Activated naive CD8-positive, alpha-beta T cell treated with anti-CD3 and anti-CD28 coated beads, Interleukin-2, amount 10 ng/mL, durations not matched to agents 7 days and 5 days (primary cell): Measurements from ENCODE around the gene EDARADD. TPM values are rescaled to one million over a fixed set of nuclear protein-coding genes. Genes with fewer than 3 reads are reported as not detected.

Source experiments
- ATAC-seq: fragments of 150-1000 bp; cut with Tn5 transposase; one replicate; pipeline ENCODE4 v1.10.0; 2021; ENCODE audit warnings: low read depth, moderate library complexity
- POLR2A ChIA-PET: fragments of 350-600 bp; sonication (Branson Sonifier 250); formaldehyde crosslinking; loops from one replicate; lab custom pipeline; 2021; ENCODE audit warnings: antibody characterized with exemption; lab: Charles Lee
- DNase-seq: peaks from one replicate; pipeline ENCODE4 v3.0.0; 2021
- H3K27ac Mint-ChIP-seq: one replicate; pipeline ENCODE4 v1.8.0; 2022; ENCODE audit warnings: mild to moderate bottlenecking, mixed read lengths
- H3K27me3 Mint-ChIP-seq: one replicate; pipeline ENCODE4 v1.8.0; 2022; ENCODE audit warnings: mild to moderate bottlenecking, moderate library complexity, mixed read lengths
- H3K36me3 Mint-ChIP-seq: one replicate; pipeline ENCODE4 v1.8.0; 2021; ENCODE audit warnings: mild to moderate bottlenecking, mixed read lengths
- H3K4me1 Mint-ChIP-seq: one replicate; pipeline ENCODE4 v1.8.0; 2021; ENCODE audit warnings: mixed read lengths
- H3K4me3 Mint-ChIP-seq: one replicate; pipeline ENCODE4 v1.8.0; 2022; ENCODE audit warnings: mild to moderate bottlenecking, moderate library complexity, mixed read lengths
- H3K9me3 Mint-ChIP-seq: one replicate; pipeline ENCODE4 v1.8.0; 2021; ENCODE audit warnings: mixed read lengths
- total RNA-seq, 2 experiments: library from RNA; stranded (reverse); gene quantifications; one replicate each; pipeline ENCODE4 v1.2.3, GENCODE V29; 2021

The EDARADD gene
- total RNA-seq, 2 experiments from 2014 or later, result 3.1 to 3.6 TPM

DNA sequence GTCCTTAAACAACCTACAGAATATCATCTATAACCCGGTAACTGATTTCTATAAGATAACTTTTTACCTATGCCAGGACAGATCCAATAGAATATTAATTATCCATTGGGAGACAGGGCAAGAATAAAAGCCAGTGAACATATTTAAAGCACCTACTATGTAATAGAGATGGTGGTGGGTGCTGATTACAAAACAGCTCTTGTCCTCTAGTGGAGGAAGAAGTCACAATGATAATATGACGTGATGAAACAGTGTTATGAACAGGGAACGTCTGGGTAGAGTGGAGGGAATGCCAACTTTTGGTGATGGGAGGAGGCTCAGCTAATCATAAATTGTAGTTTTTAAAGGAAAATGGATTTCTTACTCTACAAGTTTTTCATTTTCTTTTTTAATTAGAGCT, 132.0 kb downstream of the EDARADD start:
- Mint-ChIP-seq H3K27ac (no peak overlapping the region), H3K36me3 (peaks cover 18% of the 10 kb centered on the region), H3K9me3 (no peaks in the 10 kb centered on the region), H3K4me1 (peaks cover 19% of the 10 kb centered on the region), H3K4me3 (no peak overlapping the region), H3K27me3 (no peaks in the 10 kb centered on the region)
- no peak for DNase-seq
- no peak for ATAC-seq
- POLR2A ChIA-PET, result no interaction called here

DNA sequence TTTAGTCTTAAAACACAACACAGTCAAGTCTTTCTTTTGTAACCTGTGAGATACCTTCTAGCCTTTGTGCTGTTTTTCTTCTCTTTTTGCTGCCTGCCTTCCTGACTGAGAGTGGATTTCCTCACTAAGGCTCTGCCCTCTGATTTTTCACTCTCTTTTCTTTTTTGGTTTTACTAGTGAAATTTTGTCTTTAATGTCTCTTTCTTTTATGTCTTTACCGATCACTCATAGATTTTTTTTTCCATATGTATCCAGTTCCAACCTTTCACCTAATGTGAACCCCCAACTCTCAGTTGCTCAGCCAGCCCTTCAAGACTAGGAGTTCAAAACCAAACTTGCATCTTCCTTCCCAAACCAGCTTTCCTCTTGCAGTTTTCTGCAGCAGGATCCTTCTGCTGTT, 136.2 kb downstream of the EDARADD start:
- ATAC-seq, result no peak
- POLR2A ChIA-PET, result no interaction called here
- no peaks in the 10 kb centered on the region for H3K9me3 Mint-ChIP-seq
- peaks cover 27% of the 10 kb centered on the region for H3K4me1 Mint-ChIP-seq
- peaks cover 31% of the 10 kb centered on the region for H3K36me3 Mint-ChIP-seq
- DNase-seq, result no peak
- H3K4me3 Mint-ChIP-seq, result no peak overlapping the region
- no peaks in the 10 kb centered on the region for H3K27me3 Mint-ChIP-seq
- peak overlapping the region; percentile 42 for H3K27ac Mint-ChIP-seq

DNA sequence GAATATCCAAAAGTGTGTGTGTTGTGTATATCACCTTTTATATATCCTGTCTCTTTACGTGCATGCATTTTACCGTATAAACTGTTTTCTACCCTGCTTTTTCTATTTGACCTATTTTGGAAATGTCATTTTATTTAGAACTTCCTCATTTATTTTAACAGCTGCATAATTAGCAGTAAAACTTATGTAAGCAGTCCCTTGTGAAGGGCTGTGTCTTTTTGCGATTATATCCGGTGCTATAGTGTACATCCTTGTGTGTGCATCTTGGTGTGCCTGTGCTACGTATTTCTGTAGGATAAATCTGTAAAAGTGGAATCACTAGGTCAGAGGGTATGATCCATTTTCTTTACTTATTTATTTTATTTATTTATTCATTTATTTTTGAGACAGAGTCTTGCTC, 136.9 kb downstream of the EDARADD start:
- no peak overlapping the region for H3K4me3 Mint-ChIP-seq
- peaks cover 31% of the 10 kb centered on the region for H3K36me3 Mint-ChIP-seq
- no peaks in the 10 kb centered on the region for H3K9me3 Mint-ChIP-seq
- ATAC-seq, result no peak
- H3K27ac Mint-ChIP-seq, result no peak overlapping the region
- no peak for DNase-seq
- POLR2A ChIA-PET, result no interaction called here
- peaks cover 27% of the 10 kb centered on the region for H3K4me1 Mint-ChIP-seq
- no peaks in the 10 kb centered on the region for H3K27me3 Mint-ChIP-seq

DNA sequence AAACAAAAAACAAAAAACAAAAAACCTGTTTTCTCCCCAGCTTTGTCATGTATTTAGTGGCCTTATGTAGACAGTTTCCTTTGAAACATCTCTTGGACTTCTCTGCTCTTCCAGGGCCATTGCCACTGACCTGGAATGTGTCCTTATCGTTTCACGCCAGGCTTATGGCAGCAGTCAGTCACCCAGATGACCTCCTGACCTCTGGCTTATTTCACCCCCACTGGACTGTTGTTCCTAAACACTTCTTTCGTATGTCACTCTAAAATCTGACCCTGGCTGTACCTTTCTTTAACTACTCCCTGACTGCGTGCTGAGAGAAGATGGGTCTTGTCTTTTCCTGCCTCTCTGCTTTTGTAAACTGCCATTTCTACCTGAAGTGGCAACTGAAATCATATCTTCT, 138.8 kb downstream of the EDARADD start:
- H3K36me3 Mint-ChIP-seq, result peaks cover 23% of the 10 kb centered on the region

DNA sequence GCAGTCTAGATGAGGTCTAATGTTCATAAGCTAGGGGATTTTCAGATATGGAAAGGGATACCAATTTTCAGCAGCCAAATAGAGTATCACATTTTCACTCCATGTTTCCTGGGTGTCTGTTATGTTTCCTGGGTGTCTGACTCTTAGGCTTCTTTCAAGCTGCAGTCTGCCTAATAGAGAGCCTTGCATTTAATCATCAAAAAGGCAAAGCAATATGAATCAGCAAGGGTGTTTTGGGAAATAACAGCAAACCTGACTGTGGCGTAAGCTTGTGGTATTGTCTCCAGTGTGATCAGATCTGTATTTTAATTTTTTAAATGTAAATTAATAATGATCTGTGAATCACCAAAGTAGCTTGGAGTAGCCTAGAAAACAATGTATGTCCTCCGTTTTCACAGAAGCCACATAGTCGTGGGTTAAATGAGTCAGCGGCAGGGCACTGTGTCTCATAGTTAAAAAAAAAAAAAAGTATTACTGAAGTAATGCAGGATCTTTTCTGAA, 140.1 kb downstream of the EDARADD start:
- H3K36me3 Mint-ChIP-seq, result peaks cover 27% of the 10 kb centered on the region

More for the DNA sequence above, 138.8 kb downstream of the EDARADD start:
- POLR2A ChIA-PET, result no interaction called here
- Mint-ChIP-seq H3K4me1 (peaks cover 26% of the 10 kb centered on the region), H3K9me3 (no peaks in the 10 kb centered on the region), H3K4me3 (no peak overlapping the region), H3K27me3 (no peaks in the 10 kb centered on the region), H3K27ac (no peak overlapping the region)
- DNase-seq, result no peak
- no peak for ATAC-seq

More for the DNA sequence above, 140.1 kb downstream of the EDARADD start:
- peak; percentile 62 for ATAC-seq
- Mint-ChIP-seq H3K27ac (peak overlapping the region; percentile 36), H3K4me3 (peak overlapping the region; percentile 32), H3K4me1 (peaks cover 22% of the 10 kb centered on the region), H3K27me3 (no peaks in the 10 kb centered on the region), H3K9me3 (no peaks in the 10 kb centered on the region)
- POLR2A ChIA-PET, result no interaction called here
- DNase-seq, result no peak

Other genes with a start within 250 kb of the EDARADD start
- 1 to 10 TPM; 8.9 to 9.3 TPM for gene ERO1B, start 112.3 kb upstream of the EDARADD start, total RNA-seq
- gene LGALS8, start 129.7 kb downstream of the EDARADD start, total RNA-seq, result 100 to 1,000 TPM; 108 to 112 TPM
- 10 to 100 TPM; 40.1 to 40.5 TPM for gene HEATR1, start 210.2 kb downstream of the EDARADD start, total RNA-seq